GM19351 (cell line): ENCODE measurements around the gene PDE7B.
"Not testable (repeated sequence)": the region's sequence is repeated elsewhere in the genome, so short reads cannot be mapped to it uniquely, and the experiment has no call there.

Experiments used
- ATAC-seq: cut with Tn5 transposase; IDR thresholded peaks from one replicate; pipeline ENCODE4 v1.9.1; 2021; ENCODE audit warnings: mild to moderate bottlenecking, moderate library complexity; ENCODE audit not compliant: unreplicated experiment

PDE7B gene

GRCh38 chr6:136216503-136217401, 365.3 kb downstream of the PDE7B start:
- ATAC-seq, result no peak

- not testable (repeated sequence) for ATAC-seq
Measured at GRCh38 chr6:136224974-136225373, 373.5 kb downstream of the PDE7B start.

- no peak for ATAC-seq
Measured at GRCh38 chr6:136225496-136225895, 374.0 kb downstream of the PDE7B start.

GRCh38 chr6:136226027-136226673, 374.6 kb downstream of the PDE7B start:
- ATAC-seq, result peak; percentile 72

GRCh38 chr6:136226674-136227377, 375.3 kb downstream of the PDE7B start:
- peak; percentile 17 for ATAC-seq

- peak; percentile 42 for ATAC-seq
Measured at GRCh38 chr6:136228814-136229213, 377.3 kb downstream of the PDE7B start.

- no peak for ATAC-seq
Measured at GRCh38 chr6:136230219-136230853, 378.8 kb downstream of the PDE7B start.

- ATAC-seq, result no peak
Measured at GRCh38 chr6:136232701-136233100, 381.2 kb downstream of the PDE7B start.

- no peak for ATAC-seq
Measured at GRCh38 chr6:136235233-136235564, 383.7 kb downstream of the PDE7B start.

- no peak for ATAC-seq
Measured at GRCh38 chr6:136236466-136237293, 385.2 kb downstream of the PDE7B start.

- ATAC-seq, result no peak
Measured at GRCh38 chr6:136244061-136244616, 392.6 kb downstream of the PDE7B start.
